Measurements from ENCODE around the gene SOX18. TPM values are rescaled to one million over a fixed set of nuclear protein-coding genes. Genes with fewer than 3 reads are reported as not detected.

The SOX18 gene
- total RNA-seq, 1 donor: under 0.01 TPM

DNA sequence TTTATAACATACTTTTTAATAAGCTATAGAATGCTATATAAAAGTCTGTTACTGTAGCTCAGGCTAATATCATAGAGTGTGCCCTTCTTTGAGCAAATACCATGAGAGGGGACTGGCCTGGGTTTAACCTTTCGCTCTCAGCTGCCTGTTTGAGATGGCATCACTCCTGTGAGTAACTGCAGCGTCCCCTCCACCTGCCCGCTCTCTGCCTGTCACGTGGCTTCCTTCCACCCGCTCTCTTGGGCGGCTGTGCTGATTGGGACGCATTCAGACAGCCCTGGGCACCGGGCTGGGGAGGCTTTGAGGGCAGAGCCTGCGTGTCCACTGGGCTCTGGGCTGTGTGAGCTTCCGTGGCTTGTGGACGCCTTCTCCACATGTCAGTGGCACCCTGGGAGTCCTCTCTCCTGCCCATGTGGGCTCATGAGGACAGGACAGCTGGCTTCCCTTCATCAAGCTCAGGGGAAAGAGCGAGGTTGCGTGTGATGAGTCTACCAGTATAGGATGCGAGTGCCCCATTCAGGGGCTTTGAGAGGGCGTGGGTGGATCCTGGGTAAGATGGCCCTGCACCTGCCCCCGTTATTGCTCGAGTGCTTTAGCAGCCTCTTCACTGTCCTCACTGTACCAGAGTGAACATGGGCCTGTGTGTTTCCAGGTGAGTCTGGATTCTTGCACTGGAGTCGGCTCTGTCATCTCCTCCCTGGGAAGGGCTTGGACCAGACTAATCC, 24.2 kb downstream of the SOX18 start:
- Histone ChIP-seq H3K36me3 (ENCODE audit: insufficient read depth, low read length) (peaks cover 65% of the 10 kb centered on the region), H3K4me1 (ENCODE audit: insufficient read depth, low read length) (no peaks in the 10 kb centered on the region), H3K4me2 (ENCODE audit: insufficient read depth, low read length) (no peak overlapping the region)

DNA sequence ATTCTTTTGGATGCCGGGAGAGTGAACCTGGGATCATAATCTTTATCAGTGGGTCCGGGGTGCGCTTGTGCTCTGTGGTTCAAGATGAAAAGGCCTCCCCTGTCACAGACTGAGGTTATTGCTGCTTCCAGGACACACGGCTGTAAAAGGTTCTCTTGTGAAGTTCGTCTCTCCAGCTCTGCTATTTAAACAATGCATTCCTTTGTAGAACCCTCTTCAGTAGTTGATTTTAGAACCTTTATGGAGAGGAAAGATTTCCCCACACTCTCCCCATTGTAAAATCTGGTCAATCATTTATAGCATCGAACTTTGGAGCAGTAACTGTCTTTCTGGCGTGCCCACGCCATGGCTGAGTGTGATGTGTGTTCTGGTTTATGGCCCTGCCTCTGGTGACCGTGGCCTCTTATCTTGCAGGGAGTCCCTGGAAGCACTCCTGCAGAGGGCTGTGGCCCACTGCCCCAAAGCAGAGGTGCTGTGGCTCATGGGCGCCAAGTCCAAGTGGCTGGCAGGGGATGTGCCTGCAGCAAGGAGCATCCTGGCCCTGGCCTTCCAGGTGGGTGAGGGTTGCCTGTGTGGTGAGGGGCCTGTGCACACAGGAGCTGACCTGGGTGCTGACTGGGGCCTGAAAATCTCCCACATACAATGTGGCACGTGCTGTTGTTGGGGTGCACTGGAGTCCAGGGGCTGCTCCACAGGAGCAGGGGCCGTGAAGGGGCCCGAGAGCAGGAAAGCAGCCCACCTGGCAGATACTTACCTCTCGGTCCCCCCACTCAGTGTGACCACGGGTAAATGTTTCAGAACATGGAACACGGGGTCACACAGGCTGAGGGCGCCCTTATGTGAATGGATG, 25.1 kb downstream of the SOX18 start:
- H4K20me1 ChIP-seq (ENCODE audit: insufficient read depth, low read length): peaks cover 22% of the 10 kb centered on the region
- no peak overlapping the region for H3K27ac ChIP-seq (ENCODE audit: low read depth, low read length)
- no peaks in the 10 kb centered on the region for H3K27me3 ChIP-seq (ENCODE audit: insufficient read depth, low read length)
- no peak for TF ChIP-seq CTCF (IDR thresholded peaks at IDR 0.05; ENCODE audit: extremely low read depth, low read depth, low read length)
- H3K4me2 ChIP-seq (ENCODE audit: insufficient read depth, low read length): no peak overlapping the region
- H3K4me1 ChIP-seq (ENCODE audit: insufficient read depth, low read length): no peaks in the 10 kb centered on the region
- no peak overlapping the region for H3K4me3 ChIP-seq (ENCODE audit: insufficient read depth, low read length)
- H3K79me2 ChIP-seq (ENCODE audit: insufficient read depth, low read length): peaks cover 2% of the 10 kb centered on the region
- H2AFZ ChIP-seq (ENCODE audit: low read length): no peak overlapping the region
- DNase-seq (ENCODE audit: insufficient read length, low spot score, missing footprints): peak; percentile 81
- peaks cover 64% of the 10 kb centered on the region for H3K36me3 ChIP-seq (ENCODE audit: insufficient read depth, low read length)
- H3K9me3 ChIP-seq (ENCODE audit: low read depth, low read length): no peaks in the 10 kb centered on the region

More for the DNA sequence above, 24.2 kb downstream of the SOX18 start:
- H3K27ac ChIP-seq (ENCODE audit: low read depth, low read length): no peak overlapping the region
- no peak overlapping the region for H2AFZ ChIP-seq (ENCODE audit: low read length)
- no peak overlapping the region for H3K4me3 ChIP-seq (ENCODE audit: insufficient read depth, low read length)
- H3K27me3 ChIP-seq (ENCODE audit: insufficient read depth, low read length): no peaks in the 10 kb centered on the region
- H4K20me1 ChIP-seq (ENCODE audit: insufficient read depth, low read length): peaks cover 28% of the 10 kb centered on the region
- TF ChIP-seq CTCF (IDR thresholded peaks at IDR 0.05; ENCODE audit: extremely low read depth, low read depth, low read length): no peak
- H3K9me3 ChIP-seq (ENCODE audit: low read depth, low read length): no peaks in the 10 kb centered on the region
- DNase-seq (ENCODE audit: insufficient read length, low spot score, missing footprints): peak; percentile 80
- H3K79me2 ChIP-seq (ENCODE audit: insufficient read depth, low read length): peaks cover 2% of the 10 kb centered on the region

GRCh38 chr20:64023361-64024140, 25.9 kb downstream of the SOX18 start:
- peaks cover 64% of the 10 kb centered on the region for H3K36me3 ChIP-seq (ENCODE audit: insufficient read depth, low read length)

More at GRCh38 chr20:64023361-64024140, 25.9 kb downstream of the SOX18 start:
- no peak overlapping the region for H3K4me2 ChIP-seq (ENCODE audit: insufficient read depth, low read length)
- H3K9me3 ChIP-seq (ENCODE audit: low read depth, low read length): no peaks in the 10 kb centered on the region
- peak; percentile 22 for DNase-seq (ENCODE audit: insufficient read length, low spot score, missing footprints)
- H4K20me1 ChIP-seq (ENCODE audit: insufficient read depth, low read length): peaks cover 22% of the 10 kb centered on the region
- peaks cover 2% of the 10 kb centered on the region for H3K79me2 ChIP-seq (ENCODE audit: insufficient read depth, low read length)
- H3K4me1 ChIP-seq (ENCODE audit: insufficient read depth, low read length): no peaks in the 10 kb centered on the region
- H3K27me3 ChIP-seq (ENCODE audit: insufficient read depth, low read length): no peaks in the 10 kb centered on the region
- H2AFZ ChIP-seq (ENCODE audit: low read length): no peak overlapping the region
- no peak overlapping the region for H3K4me3 ChIP-seq (ENCODE audit: insufficient read depth, low read length)
- H3K27ac ChIP-seq (ENCODE audit: low read depth, low read length): no peak overlapping the region
- no peak for TF ChIP-seq CTCF (IDR thresholded peaks at IDR 0.05; ENCODE audit: extremely low read depth, low read depth, low read length)
